ENCODE results near the gene URM1. TPM values are rescaled to one million over a fixed set of nuclear protein-coding genes. Genes with fewer than 3 reads are reported as not detected.

The URM1 gene
- total RNA-seq, 1 experiment from 2014 or later: 46.6 TPM

DNA sequence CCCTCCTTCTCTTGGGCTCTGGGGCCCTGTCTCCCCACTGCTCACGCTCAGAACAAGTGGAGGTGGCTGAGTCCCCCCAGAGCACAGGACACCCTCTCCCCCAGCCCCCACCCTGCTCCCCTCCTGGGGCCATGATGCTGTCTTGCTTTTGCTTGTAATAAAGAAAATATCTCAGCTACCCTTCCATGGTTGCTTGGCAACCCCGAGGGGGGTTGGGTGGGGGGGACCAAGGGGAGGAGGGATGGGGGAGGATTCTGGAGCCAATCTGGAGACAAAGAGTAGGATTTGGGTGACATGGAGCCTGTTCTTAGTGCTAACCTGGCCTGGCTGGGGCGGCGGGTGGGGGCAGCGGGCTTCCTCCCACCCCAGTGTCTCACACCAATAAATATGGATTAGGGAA, 33.4 kb downstream of the URM1 start:
- Histone ChIP-seq H2BK5ac (ENCODE audit: insufficient read length, low read length) (no peak overlapping the region), H3K9me3 (ENCODE audit: control insufficient read depth, low read depth, low read length) (no peaks in the 10 kb centered on the region), H3K56ac (ENCODE audit: insufficient read length, low read depth, low read length) (no peak overlapping the region), H3K4me1 (ENCODE audit: insufficient read depth, low read length) (no peaks in the 10 kb centered on the region), H3K4ac (ENCODE audit: low read depth, low read length) (no peak overlapping the region), H3K18ac (ENCODE audit: insufficient read length, low read depth, low read length) (no peak overlapping the region), H2AFZ (ENCODE audit: low read length) (no peak overlapping the region), H2BK12ac (ENCODE audit: insufficient read length, low read depth, low read length) (no peak overlapping the region), H3K27ac (ENCODE audit: insufficient read length, low read depth, low read length) (no peak overlapping the region), H3K9ac (ENCODE audit: extremely low read depth, insufficient read length, low read length) (no peak overlapping the region), H3K27me3 (ENCODE audit: insufficient read depth, low read length) (peaks cover 67% of the 10 kb centered on the region), H2BK120ac (ENCODE audit: low read depth, low read length, poor library complexity, severe bottlenecking) (no peak overlapping the region), H4K8ac (replicated peaks; ENCODE audit: insufficient read length, low read depth, low read length) (no peak overlapping the region), H4K91ac (ENCODE audit: insufficient read length, low read depth, low read length) (no peak overlapping the region), H3K4me2 (ENCODE audit: insufficient read depth, insufficient read length, low read length) (no peak overlapping the region), H3K23ac (ENCODE audit: insufficient read length, low read depth, low read length) (no peak overlapping the region), H4K20me1 (ENCODE audit: control insufficient read depth, insufficient read depth, insufficient read length) (no peaks in the 10 kb centered on the region), H3T11ph (ENCODE audit: low read length) (no peak overlapping the region), H2BK20ac (ENCODE audit: low read depth, low read length, poor library complexity, severe bottlenecking) (no peak overlapping the region), H3K79me1 (ENCODE audit: insufficient read depth, low read depth, low read length, poor library complexity, severe bottlenecking) (no peaks in the 10 kb centered on the region), H3K79me2 (ENCODE audit: insufficient read depth, low read length) (no peaks in the 10 kb centered on the region), H3K14ac (ENCODE audit: insufficient read depth, low read length) (no peak overlapping the region), H4K5ac (ENCODE audit: insufficient read length, low read depth, low read length) (no peak overlapping the region), H2BK15ac (ENCODE audit: low read depth, low read length) (no peak overlapping the region), H2AK5ac (ENCODE audit: insufficient read length, low read length) (no peak overlapping the region), H3K23me2 (ENCODE audit: insufficient read length, low read depth, low read length, poor library complexity, severe bottlenecking) (no peaks in the 10 kb centered on the region)
- H3K27me3 Mint-ChIP-seq (ENCODE audit: low read depth): peaks cover 99% of the 10 kb centered on the region
- no peak for DNase-seq
- H3K27ac Mint-ChIP-seq: no peak overlapping the region
- H3K9me3 Mint-ChIP-seq: peaks cover 0 to 3% of the 10 kb centered on the region in 2 experiments; a peak in 2 of 5 replicates
- H3K36me3 Mint-ChIP-seq (ENCODE audit: insufficient read depth in 1 of 3, low read depth in 3 of 3): no peaks in the 10 kb centered on the region; a peak in 1 of 7 replicates
- TF ChIP-seq, protein P1, sequence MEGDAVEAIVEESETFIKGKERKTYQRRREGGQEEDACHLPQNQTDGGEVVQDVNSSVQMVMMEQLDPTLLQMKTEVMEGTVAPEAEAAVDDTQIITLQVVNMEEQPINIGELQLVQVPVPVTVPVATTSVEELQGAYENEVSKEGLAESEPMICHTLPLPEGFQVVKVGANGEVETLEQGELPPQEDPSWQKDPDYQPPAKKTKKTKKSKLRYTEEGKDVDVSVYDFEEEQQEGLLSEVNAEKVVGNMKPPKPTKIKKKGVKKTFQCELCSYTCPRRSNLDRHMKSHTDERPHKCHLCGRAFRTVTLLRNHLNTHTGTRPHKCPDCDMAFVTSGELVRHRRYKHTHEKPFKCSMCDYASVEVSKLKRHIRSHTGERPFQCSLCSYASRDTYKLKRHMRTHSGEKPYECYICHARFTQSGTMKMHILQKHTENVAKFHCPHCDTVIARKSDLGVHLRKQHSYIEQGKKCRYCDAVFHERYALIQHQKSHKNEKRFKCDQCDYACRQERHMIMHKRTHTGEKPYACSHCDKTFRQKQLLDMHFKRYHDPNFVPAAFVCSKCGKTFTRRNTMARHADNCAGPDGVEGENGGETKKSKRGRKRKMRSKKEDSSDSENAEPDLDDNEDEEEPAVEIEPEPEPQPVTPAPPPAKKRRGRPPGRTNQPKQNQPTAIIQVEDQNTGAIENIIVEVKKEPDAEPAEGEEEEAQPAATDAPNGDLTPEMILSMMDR (conservative IDR thresholded peaks at IDR 0.05): no peak
- no CpG with 5 or more reads among the region's 5 CpGs for WGBS (ENCODE audit: extremely low coverage, insufficient read length, low lambda C conversion rate)
- peaks cover 26% of the 10 kb centered on the region in 2 experiments for H3K4me1 Mint-ChIP-seq
- no peak overlapping the region for H3K4me3 Mint-ChIP-seq

Measured in H9 (cell line).